ENCODE data around the gene BRD4. TPM values are rescaled to one million over a fixed set of nuclear protein-coding genes. Genes with fewer than 3 reads are reported as not detected.
A peak's percentile ranks its signal among the peaks of the same experiment; 100 is the strongest.
"Not testable (repeated sequence)": the region's sequence is repeated elsewhere in the genome, so short reads cannot be mapped to it uniquely, and the experiment has no call there.

The BRD4 gene
- total RNA-seq, 1 donor from 2014 or later = 67.4 TPM

DNA sequence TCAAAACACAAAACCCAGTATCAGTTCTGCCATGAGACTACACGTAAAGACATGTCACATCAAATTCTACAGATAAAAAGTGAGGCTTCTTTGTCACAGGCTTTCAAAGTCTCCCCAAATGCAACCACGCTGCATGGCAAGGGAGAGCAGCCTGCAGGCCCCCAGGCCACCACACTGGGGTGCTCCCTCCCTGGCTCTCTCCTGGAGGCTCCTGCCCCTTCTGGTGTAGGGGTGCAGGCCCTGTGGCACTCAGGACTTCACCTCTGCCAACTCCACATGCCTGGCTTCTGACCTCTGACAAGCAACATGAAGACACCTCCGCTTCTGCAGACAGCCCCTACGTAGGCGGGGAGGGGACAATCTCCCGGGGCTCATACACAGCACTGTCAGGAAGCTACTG lies 32.9 kb upstream of the BRD4 start:
- DNase-seq (peak; percentile 22), ATAC-seq (no peak)
- intact Hi-C loops (cut with micrococcal nuclease) = no loop called here

- intact Hi-C loops (cut with micrococcal nuclease); ATAC-seq: not testable (repeated sequence)
- DNase-seq = peak; percentile 28
Observed at GRCh38 chr19:15363791-15364190, 31.5 kb upstream of the BRD4 start.

- ATAC-seq; intact Hi-C loops (cut with micrococcal nuclease): not testable (repeated sequence)
- DNase-seq = peak; percentile 7
Observed at GRCh38 chr19:15363048-15363447, 30.7 kb upstream of the BRD4 start.

DNA sequence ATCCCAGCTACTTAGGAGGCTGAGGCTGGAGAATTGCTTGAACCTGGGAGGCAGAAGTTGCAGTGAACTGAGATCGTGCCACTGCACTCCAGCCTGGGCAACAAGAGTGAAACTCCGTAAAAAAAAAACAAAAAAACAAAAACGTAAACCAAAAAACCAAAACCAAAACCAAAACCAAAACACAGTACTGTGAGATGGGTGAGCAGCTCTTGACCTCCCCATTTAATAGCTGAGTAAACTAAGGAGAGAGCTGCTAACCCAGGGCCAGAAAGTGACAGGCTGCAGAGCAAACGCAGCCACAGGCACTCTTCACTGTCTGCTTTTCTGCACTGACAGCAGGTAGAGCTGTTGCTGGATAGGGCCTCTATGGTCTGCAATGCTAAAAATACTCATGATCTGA lies 27.7 kb upstream of the BRD4 start:
- intact Hi-C loops (cut with micrococcal nuclease); ATAC-seq: not testable (repeated sequence)
- DNase-seq = peak; percentile 3

GRCh38 chr19:15358918-15359317 lies 26.6 kb upstream of the BRD4 start:
- ATAC-seq (no peak), DNase-seq (no peak)
- intact Hi-C loops (cut with micrococcal nuclease) = no loop called here

DNA sequence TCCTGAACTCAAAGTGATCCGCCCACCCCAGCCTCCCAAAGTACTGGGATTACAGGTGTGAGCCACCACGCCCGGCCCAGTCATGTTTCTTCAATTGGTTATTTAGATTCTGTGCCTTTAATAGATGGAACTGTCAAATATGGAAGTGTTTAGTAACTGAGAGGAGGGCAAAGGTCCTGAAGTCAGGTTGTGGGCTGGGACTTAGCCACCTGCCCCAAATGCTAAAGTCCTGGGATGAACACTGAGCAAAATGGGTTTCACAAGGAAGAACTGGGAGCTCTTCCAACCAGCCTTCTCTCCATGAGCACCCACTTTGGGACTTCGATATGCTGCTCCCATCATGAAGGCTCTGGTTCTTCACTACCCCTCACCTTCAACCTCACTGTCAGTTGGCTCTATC lies 25.6 kb upstream of the BRD4 start:
- ATAC-seq (no peak), DNase-seq (no peak)
- intact Hi-C loops (cut with micrococcal nuclease) = no loop called here

- DNase-seq (no peak), ATAC-seq (peak; percentile 82)
- intact Hi-C loops (cut with micrococcal nuclease) = no loop called here
Observed at GRCh38 chr19:15354566-15355296, 22.4 kb upstream of the BRD4 start.

DNA sequence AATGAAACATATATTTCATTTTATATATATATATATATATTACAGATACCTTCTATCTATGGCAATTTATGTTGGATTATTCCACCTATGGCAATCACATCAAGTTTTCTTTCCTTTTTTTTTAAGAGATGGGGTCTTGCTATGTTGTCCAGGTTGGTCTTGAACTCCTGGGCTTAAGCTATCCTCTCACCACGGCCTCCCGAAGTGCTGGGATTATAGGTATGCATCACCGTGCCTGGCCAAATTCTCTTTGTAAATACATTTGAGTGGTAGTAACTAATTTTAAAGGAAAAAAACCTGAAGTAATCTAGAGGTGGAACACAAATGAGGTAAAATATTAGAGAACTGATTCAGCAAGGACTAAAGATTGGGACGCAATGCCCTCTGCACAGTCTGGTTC lies 21.6 kb upstream of the BRD4 start:
- no peak for DNase-seq
- intact Hi-C loops (cut with micrococcal nuclease) = no loop called here
- no peak for ATAC-seq

GRCh38 chr19:15352535-15352934 lies 20.2 kb upstream of the BRD4 start:
- ATAC-seq; intact Hi-C loops (cut with micrococcal nuclease); DNase-seq: not testable (repeated sequence)

DNA sequence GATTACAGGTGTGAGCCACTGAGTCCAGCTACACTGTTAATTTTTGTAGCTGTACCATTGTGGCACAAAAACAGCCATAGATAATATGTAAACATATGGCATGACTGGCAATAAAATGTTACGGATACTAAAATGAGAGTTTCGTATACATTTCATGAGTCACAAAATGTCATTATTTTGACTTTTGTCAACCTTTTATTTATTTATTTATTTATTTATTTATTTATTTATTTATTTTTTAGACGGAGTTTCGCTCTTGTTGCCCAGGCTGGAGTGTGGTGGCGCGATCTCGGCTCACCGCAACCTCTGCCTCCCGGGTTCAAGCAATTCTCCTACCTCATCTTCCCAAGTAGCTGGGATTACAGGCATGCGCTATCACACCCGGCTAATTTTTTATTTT lies 9.0 kb upstream of the BRD4 start:
- DNase-seq; ATAC-seq; intact Hi-C loops (cut with micrococcal nuclease): not testable (repeated sequence)

- intact Hi-C loops (cut with micrococcal nuclease) = no loop called here
- ATAC-seq = no peak
- no peak for DNase-seq
Observed at GRCh38 chr19:15340086-15340485, 7.7 kb upstream of the BRD4 start.

- DNase-seq (no peak), ATAC-seq (peak; percentile 36)
- intact Hi-C loops (cut with micrococcal nuclease) = no loop called here
Observed at GRCh38 chr19:15337202-15337601, 4.9 kb upstream of the BRD4 start.

GRCh38 chr19:15335992-15336391 lies 3.7 kb upstream of the BRD4 start:
- ATAC-seq = peak; percentile 56
- DNase-seq; intact Hi-C loops (cut with micrococcal nuclease): not testable (repeated sequence)

DNA sequence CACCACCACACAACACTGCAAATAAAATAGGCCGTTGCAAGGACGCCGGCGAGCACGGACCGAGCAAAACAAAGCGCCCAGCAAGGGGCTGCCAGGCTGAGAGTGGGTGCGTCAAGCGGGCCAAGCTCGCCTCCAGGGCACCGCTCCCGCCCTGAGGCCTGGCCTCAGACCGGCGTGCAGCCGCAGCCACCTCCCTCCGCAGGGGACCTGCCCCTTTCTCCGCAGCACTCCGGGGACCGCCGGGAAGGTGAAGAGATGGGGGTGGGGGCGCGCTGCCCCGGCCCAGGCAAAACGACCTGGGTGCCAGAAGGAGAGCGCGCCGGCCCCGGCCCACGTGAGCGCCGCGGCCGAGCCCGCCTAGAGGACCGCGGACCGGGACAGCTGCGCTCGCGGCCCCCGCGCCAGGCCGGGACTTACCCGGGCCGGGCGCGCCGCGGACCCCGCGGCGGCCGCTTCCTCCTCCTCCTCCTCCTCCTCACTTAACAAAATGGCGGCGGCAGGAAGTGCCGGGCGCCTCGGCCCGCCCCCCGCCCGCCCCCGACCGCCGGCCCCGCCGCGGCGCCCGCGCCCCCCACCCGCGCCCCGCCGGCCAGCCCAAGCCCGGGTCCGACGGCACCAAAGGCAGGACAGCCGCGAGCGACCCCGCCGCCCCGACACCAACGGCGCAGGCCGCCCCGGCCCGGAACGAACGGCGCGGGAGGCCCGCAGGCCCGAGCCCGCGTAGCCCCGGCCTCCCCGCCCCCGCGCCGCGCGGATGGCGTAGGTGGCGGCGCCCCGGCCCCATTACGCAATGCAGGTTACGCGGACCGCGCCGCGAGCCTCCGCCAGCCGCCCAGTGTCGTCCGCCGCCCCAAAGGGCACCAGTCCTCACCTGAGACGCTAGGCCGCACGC lies 674 bp downstream of the BRD4 start:
- DNase-seq = peak; percentile 76
- intact Hi-C loops (cut with micrococcal nuclease) = no loop called here
- ATAC-seq = peak; percentile 23

GRCh38 chr19:15330801-15331418 lies 1.4 kb downstream of the BRD4 start:
- DNase-seq (no peak), ATAC-seq (no peak)
- intact Hi-C loops (cut with micrococcal nuclease) = no loop called here

DNA sequence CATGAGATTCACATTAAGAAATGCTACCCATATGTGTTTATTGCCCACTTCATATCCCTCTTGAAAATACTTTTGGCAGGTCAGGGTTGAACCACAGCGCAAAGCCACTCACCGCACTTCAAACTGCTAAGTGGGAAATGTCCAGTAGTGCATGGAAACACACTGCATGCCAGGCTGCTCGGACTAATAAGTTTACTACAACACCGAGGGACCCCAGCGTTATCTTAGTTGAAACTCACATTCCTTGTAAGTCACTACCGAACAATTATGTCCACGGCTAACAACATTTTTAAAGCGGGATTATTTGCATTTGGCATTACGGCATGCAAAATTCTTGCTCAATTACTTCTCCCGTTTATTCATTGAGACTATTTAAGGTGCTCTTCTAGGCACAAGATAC lies 4.0 kb downstream of the BRD4 start:
- intact Hi-C loops (cut with micrococcal nuclease) = no loop called here
- DNase-seq (no peak), ATAC-seq (peak; percentile 7)

GRCh38 chr19:15324791-15325519 lies 7.4 kb downstream of the BRD4 start:
- ATAC-seq (peak; percentile 78), DNase-seq (peak; percentile 51)
- intact Hi-C loops (cut with micrococcal nuclease) = no loop called here

GRCh38 chr19:15323496-15324235 lies 8.7 kb downstream of the BRD4 start:
- DNase-seq (peak; percentile 71), ATAC-seq (peak; percentile 61)
- intact Hi-C loops (cut with micrococcal nuclease) = no loop called here

GRCh38 chr19:15321739-15322138 lies 10.6 kb downstream of the BRD4 start:
- DNase-seq = no peak
- ATAC-seq = no peak
- intact Hi-C loops (cut with micrococcal nuclease) = no loop called here

Measured in left ventricle myocardium superior (tissue), 1 donor.